Mucosa of descending colon (tissue), 3 donors: ENCODE data around the gene SPATA31E1. TPM values are rescaled to one million over a fixed set of nuclear protein-coding genes. Genes with fewer than 3 reads are reported as not detected.

Source experiments
- ATAC-seq: fragments of 200-7000 bp; cut with Tn5 transposase; one replicate; pipeline ENCODE4 v1.9.1; 2020; ENCODE audit warnings: mild to moderate bottlenecking, moderate library complexity
- DNase-seq, 3 donors: peaks; one replicate each; pipeline ENCODE4 v3.0.0-alpha.2; 2020
- H3K36me3 ChIP-seq: fragments of 200-600 bp; one replicate; pipeline ENCODE4 v1.8.0; 2021; ENCODE audit warnings: low read depth, mild to moderate bottlenecking
- H3K4me1 ChIP-seq: fragments of 200-600 bp; one replicate; pipeline ENCODE4 v1.8.0; 2021; ENCODE audit warnings: low read depth, mild to moderate bottlenecking
- H3K4me3 ChIP-seq: fragments of 200-600 bp; one replicate; pipeline ENCODE4 v1.8.0; 2021; ENCODE audit warnings: mild to moderate bottlenecking
- H3K9me3 ChIP-seq: fragments of 200-600 bp; one replicate; pipeline ENCODE4 v1.8.0; 2021; ENCODE audit warnings: mild to moderate bottlenecking
- CTCF ChIP-seq: fragments of 200-600 bp; IDR thresholded peaks from one replicate; pipeline ENCODE4 v1.8.0; 2022; ENCODE audit warnings: antibody characterized with exemption, mild to moderate bottlenecking
- intact Hi-C, 2 donors: fragments of 100-400 bp; cut with DNase I in 1 of 2; cut with micrococcal nuclease in 1 of 2; formaldehyde crosslinking; loops; one replicate each; pipeline versions ENCODE4 v1.11.0 to v1.11.1; 2022; cut with DNase I, micrococcal nuclease
- total RNA-seq, 3 donors: library from RNA; stranded (reverse); fragmentation: NEBNext Ultra II Directional in 2 of 3; extraction: Animal tissue kit (Norgen Biotek cat#: 25700) in 2 of 3; gene quantifications; one replicate each; pipeline versions ENCODE4 v1.2.1 to v1.2.4, GENCODE V29; 2021 to 2023
- donor health status: DM: no; HTN: no; CAD: no; lungs with moderate emphysema.
- donor health status: DM: no; HTN: no; CAD: no.
- donor health status: DM: no; HTN: yes; CAD: no.

The SPATA31E1 gene
- total RNA-seq, 3 donors from 2014 or later, result 0.06 TPM; not detected in 2

- intact Hi-C loops, result no loop called here
- no peaks in the 10 kb centered on the region for H3K36me3 ChIP-seq
- H3K4me3 ChIP-seq, result no peak overlapping the region
- no peak for DNase-seq
- H3K9me3 ChIP-seq, result no peaks in the 10 kb centered on the region
- H3K4me1 ChIP-seq, result peaks cover 9% of the 10 kb centered on the region
- ATAC-seq, result no peak
- TF ChIP-seq CTCF, result no peak
These were observed 7.6 kb upstream of the SPATA31E1 start for GRCh38 chr9:87875060-87875459.

GRCh38 chr9:87875831-87876545, 6.7 kb upstream of the SPATA31E1 start:
- Histone ChIP-seq H3K9me3 (no peaks in the 10 kb centered on the region), H3K4me3 (no peak overlapping the region), H3K36me3 (no peaks in the 10 kb centered on the region), H3K4me1 (peaks cover 9% of the 10 kb centered on the region)
- intact Hi-C loops, result no loop called here
- ATAC-seq (no peak), DNase-seq (peak in 1 of 3 donors; percentile 24)
- TF ChIP-seq CTCF, result no peak

GRCh38 chr9:87876708-87877107, 6.0 kb upstream of the SPATA31E1 start:
- no peak for TF ChIP-seq CTCF
- Histone ChIP-seq H3K9me3 (no peaks in the 10 kb centered on the region), H3K4me3 (no peak overlapping the region), H3K36me3 (no peaks in the 10 kb centered on the region), H3K4me1 (peaks cover 9% of the 10 kb centered on the region)
- intact Hi-C loops, result no loop called here
- DNase-seq (no peak), ATAC-seq (no peak)

GRCh38 chr9:87878989-87879511, 3.6 kb upstream of the SPATA31E1 start:
- Histone ChIP-seq H3K9me3 (no peaks in the 10 kb centered on the region), H3K36me3 (no peaks in the 10 kb centered on the region), H3K4me3 (no peak overlapping the region), H3K4me1 (peaks cover 9% of the 10 kb centered on the region)
- DNase-seq, result no peak
- intact Hi-C loops, result no loop called here
- no peak for TF ChIP-seq CTCF
- peak; percentile 70 for ATAC-seq

- Histone ChIP-seq H3K4me3 (no peak overlapping the region), H3K9me3 (no peaks in the 10 kb centered on the region), H3K36me3 (no peaks in the 10 kb centered on the region), H3K4me1 (peaks cover 9% of the 10 kb centered on the region)
- ATAC-seq, result no peak
- no peak for DNase-seq
- no peak for TF ChIP-seq CTCF
- intact Hi-C loops, result no loop called here
These were observed 2.6 kb upstream of the SPATA31E1 start for GRCh38 chr9:87880116-87880515.
